T-helper 17 cell (primary cell): Measurements from ENCODE around the gene MDGA2. TPM values are rescaled to one million over a fixed set of nuclear protein-coding genes. Genes with fewer than 3 reads are reported as not detected.

Experiments
- ATAC-seq: fragments of 150-1000 bp; cut with Tn5 transposase; 2 replicates; pipeline ENCODE4 v1.10.0; 2021; ENCODE audit warnings: mild to moderate bottlenecking, moderate library complexity
- DNase-seq, 3 donors: peaks; one replicate each; pipeline versions ENCODE4 v3.0.0 to v3.0.0-alpha.2; 2020 to 2021
- H3K9me3 ChIP-seq: one replicate; pipeline ENCODE4 v1.7.0; 2013; ENCODE audit warnings: low read length, mild to moderate bottlenecking; ENCODE audit not compliant: control insufficient read depth, poor library complexity, severe bottlenecking
- H3K27ac Mint-ChIP-seq: one replicate; pipeline ENCODE4 v1.8.0; 2022; ENCODE audit warnings: mild to moderate bottlenecking, moderate library complexity, mixed read lengths
- H3K27me3 Mint-ChIP-seq: one replicate; pipeline ENCODE4 v1.8.0; 2022; ENCODE audit warnings: mixed read lengths
- H3K36me3 Mint-ChIP-seq: one replicate; pipeline ENCODE4 v1.8.0; 2022; ENCODE audit warnings: low read depth, mixed read lengths
- H3K4me1 Mint-ChIP-seq: one replicate; pipeline ENCODE4 v1.8.0; 2022; ENCODE audit warnings: mild to moderate bottlenecking, mixed read lengths
- H3K4me3 Mint-ChIP-seq: one replicate; pipeline ENCODE4 v1.8.0; 2022; ENCODE audit warnings: mild to moderate bottlenecking, moderate library complexity, mixed read lengths
- total RNA-seq, 4 donors: library from RNA in 2 of 4; stranded (reverse) in 2 of 4; gene quantifications; one replicate each; pipeline ENCODE4 v1.2.3 and lab custom pipeline; 2022 to 2026

The MDGA2 gene
- total RNA-seq, 2 donors from 2014 or later, result not detected

DNA sequence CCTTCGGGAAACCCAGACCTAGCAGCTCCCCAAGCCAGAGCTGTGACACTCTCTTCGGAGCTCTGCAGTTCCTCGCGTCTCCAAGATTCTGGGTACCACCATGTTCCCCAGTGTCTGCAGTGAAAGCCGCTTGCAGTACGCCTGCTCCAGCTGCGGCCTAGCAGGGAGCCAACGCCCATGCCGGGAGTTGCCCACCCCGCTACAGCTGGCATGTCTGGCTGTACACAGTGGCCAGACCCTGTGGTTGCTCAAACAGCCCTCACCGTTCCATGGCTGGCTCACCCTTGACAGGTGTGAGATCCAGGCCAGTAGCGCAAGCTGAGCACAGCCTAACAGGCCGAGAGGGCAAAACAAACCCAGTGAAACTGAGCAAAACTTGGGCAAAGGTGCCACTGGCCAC is 520.0 kb downstream of the MDGA2 start:
- Mint-ChIP-seq H3K36me3 (no peaks in the 10 kb centered on the region), H3K27ac (no peak overlapping the region), H3K4me1 (no peaks in the 10 kb centered on the region), H3K27me3 (no peaks in the 10 kb centered on the region), H3K4me3 (peak overlapping the region; percentile 25)
- no peak for DNase-seq
- ATAC-seq, result no peak
- no peaks in the 10 kb centered on the region for H3K9me3 ChIP-seq

DNA sequence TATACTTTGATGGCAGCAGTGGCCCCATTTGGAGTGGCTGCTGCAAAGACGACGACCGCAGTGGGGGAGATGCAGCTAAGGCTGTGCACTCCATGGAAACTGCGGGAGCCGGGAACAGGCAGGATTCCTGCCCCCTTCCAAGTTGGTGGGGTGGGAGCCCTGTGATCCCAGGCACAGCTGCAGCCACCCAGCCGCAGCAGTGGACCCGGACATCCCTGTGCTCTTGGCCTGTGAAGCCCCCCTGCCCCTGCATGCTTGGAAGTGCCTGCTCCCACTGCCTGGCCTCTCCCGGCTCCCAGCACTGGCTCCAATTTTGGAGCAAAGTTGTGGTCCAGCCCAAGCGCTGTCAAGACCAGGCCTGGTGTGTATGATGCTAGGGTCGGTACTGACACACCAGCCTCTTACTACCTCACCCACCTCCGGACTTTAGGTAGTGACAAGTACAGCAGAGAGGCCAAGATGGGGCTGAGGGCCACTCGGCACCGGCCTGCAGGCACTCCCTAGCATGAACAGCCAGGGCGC is 521.1 kb downstream of the MDGA2 start:
- H3K27ac Mint-ChIP-seq, result no peak overlapping the region
- ATAC-seq (no peak), DNase-seq (no peak)
- no peaks in the 10 kb centered on the region for H3K4me1 Mint-ChIP-seq
- H3K9me3 ChIP-seq, result no peaks in the 10 kb centered on the region
- no peaks in the 10 kb centered on the region for H3K27me3 Mint-ChIP-seq
- no peaks in the 10 kb centered on the region for H3K36me3 Mint-ChIP-seq
- no peak overlapping the region for H3K4me3 Mint-ChIP-seq

DNA sequence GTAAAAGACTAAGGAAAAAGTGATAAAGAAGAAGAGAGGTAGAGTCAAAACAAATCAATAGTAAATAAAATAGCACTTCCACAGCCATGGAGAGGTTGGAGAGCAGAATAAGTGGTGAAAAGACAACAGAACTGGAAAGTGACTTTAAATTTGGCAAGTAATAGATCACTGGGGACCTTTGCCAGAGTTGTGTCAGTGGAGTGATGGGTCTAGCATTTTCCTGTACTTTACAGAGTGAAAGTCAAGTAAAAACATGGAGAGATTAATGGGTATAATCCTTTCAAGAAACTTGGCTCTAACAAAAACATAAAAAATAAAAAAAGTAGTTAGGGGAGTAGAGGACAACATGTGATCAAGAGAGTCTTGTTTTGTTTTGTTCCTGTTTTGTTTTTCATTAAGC is 521.7 kb downstream of the MDGA2 start:
- Mint-ChIP-seq H3K36me3 (no peaks in the 10 kb centered on the region), H3K4me3 (no peak overlapping the region), H3K4me1 (no peaks in the 10 kb centered on the region), H3K27me3 (no peaks in the 10 kb centered on the region), H3K27ac (no peak overlapping the region)
- DNase-seq, result no peak
- no peak for ATAC-seq
- no peaks in the 10 kb centered on the region for H3K9me3 ChIP-seq

DNA sequence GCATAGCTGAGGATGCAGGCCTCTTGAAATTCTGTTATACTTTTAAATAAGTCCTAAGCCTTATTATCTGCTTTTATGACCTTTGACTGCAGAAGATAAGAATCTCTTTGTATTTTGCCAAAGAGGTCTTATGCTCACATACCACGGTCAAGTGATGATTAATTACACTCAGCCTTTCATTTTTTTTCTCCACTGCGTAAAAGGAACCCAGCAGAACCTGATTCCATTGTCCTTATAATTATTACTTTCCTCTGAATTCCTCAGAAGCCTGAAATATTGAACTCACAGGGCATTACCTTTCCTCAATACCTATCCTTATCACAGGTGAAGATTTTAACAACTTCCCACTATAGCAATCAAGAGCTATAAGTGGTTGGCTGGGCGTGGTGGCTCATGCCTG is 525.1 kb downstream of the MDGA2 start:
- Mint-ChIP-seq H3K4me3 (no peak overlapping the region), H3K27ac (no peak overlapping the region), H3K36me3 (no peaks in the 10 kb centered on the region), H3K4me1 (no peaks in the 10 kb centered on the region), H3K27me3 (no peaks in the 10 kb centered on the region)
- H3K9me3 ChIP-seq, result no peaks in the 10 kb centered on the region
- ATAC-seq, result no peak
- no peak for DNase-seq

DNA sequence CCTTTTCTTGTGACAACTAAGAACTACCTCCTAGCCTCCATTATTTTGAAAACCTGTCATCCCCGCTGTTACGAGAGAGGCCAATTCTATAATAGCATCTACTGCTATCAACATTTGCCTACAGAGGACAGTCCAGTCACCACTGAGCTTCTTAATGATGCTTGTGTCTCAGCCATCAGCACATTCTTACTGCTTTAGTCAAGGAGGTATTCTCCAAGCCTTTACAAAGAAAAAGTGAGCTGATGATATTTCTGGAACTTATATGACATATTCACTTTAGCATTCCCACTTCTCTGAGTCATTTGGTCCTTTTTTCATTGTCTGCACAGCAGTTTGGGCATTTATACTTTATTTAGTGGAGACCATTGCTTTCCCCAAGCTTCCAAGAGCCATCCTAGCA is 526.1 kb downstream of the MDGA2 start:
- H3K36me3 Mint-ChIP-seq, result no peaks in the 10 kb centered on the region
- no peak overlapping the region for H3K27ac Mint-ChIP-seq
- no peak overlapping the region for H3K4me3 Mint-ChIP-seq
- H3K27me3 Mint-ChIP-seq, result no peaks in the 10 kb centered on the region
- H3K4me1 Mint-ChIP-seq, result no peaks in the 10 kb centered on the region
- no peaks in the 10 kb centered on the region for H3K9me3 ChIP-seq
- ATAC-seq (no peak), DNase-seq (no peak)

DNA sequence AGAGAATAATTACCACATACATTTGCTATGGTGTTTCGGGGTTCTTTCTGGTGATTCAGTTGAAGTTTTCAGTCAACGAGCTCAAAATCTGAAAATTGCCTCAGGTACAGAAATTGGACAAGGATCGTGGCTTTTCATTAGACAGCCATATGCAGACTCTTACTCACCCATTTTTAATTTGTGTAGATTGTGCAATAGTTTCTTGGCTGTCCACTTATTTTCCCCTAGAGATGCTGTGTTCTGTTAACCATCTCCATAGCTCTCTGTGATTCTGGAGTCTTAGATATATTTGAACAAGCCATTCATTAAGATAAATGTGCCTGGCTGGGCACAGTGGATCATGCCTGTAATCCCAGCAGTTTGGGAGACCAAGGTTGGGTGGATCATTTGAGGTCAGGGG is 526.7 kb downstream of the MDGA2 start:
- Mint-ChIP-seq H3K36me3 (no peaks in the 10 kb centered on the region), H3K4me3 (no peak overlapping the region), H3K27ac (no peak overlapping the region), H3K4me1 (no peaks in the 10 kb centered on the region), H3K27me3 (no peaks in the 10 kb centered on the region)
- H3K9me3 ChIP-seq, result no peaks in the 10 kb centered on the region
- DNase-seq (no peak), ATAC-seq (no peak)

DNA sequence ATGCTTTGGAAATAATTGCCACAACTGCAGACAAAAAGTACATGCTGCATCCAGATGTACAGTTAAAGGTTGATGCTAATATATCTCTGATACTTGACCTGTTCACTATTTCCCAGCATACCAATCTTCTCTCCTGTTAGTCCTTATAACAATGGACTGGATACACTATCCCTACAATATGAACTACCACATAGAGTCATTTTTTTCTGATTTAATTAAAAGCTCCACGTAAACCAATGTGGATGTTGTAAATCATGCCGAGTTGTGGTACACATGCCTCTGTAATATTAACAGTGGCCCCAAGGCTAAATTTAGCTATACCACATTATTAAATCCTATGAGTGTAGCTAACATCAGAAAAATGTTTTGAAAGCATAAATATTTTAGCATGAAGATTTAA is 554.8 kb downstream of the MDGA2 start:
- H3K9me3 ChIP-seq, result no peaks in the 10 kb centered on the region
- H3K4me3 Mint-ChIP-seq, result no peak overlapping the region
- H3K27me3 Mint-ChIP-seq, result no peaks in the 10 kb centered on the region
- H3K27ac Mint-ChIP-seq, result no peak overlapping the region
- H3K4me1 Mint-ChIP-seq, result no peaks in the 10 kb centered on the region
- H3K36me3 Mint-ChIP-seq, result no peaks in the 10 kb centered on the region
- ATAC-seq, result no peak
- DNase-seq, result no peak

DNA sequence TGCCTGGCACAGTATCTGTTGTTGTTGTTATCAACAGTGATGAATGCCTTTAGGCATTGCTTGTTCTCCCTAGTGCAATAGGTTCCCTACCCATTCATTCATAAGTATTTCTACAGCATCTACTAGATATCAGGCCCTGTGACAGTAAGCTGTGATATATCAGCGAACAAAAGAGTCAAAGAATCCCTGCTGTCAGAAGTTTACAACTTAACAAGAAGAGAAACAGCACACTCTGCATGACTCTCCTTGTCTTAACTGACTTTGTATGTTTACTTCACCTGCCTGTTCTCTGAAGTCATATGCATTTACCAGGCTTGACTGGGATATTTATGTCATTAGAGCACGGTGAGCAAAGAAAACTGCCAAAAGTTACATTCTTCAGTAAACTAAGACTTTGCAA is 571.6 kb downstream of the MDGA2 start:
- no peak for ATAC-seq
- Mint-ChIP-seq H3K36me3 (no peaks in the 10 kb centered on the region), H3K27ac (no peak overlapping the region)

DNA sequence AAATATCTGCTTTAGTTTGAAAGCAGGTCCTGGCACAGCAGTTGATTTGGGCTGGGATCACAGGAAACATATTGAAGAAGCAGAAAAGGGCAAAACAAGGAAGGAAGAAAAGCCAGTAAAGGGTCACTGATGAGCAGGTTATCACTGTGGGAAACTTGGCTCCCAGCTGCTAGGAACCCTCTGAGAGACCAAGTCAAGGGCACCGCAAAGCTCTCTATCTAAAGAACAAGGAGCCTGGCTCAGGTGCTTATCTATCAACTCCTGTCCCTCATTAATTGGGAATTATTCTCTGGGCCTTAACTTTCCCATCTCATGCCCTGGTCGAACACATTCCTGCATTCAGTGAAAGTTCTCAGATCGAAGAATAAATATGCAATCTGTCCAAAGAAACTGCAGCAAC is 572.9 kb downstream of the MDGA2 start:
- Mint-ChIP-seq H3K4me1 (no peaks in the 10 kb centered on the region), H3K27me3 (no peaks in the 10 kb centered on the region), H3K27ac (no peak overlapping the region), H3K4me3 (no peak overlapping the region), H3K36me3 (no peaks in the 10 kb centered on the region)
- no peaks in the 10 kb centered on the region for H3K9me3 ChIP-seq
- DNase-seq (no peak), ATAC-seq (no peak)

More for the DNA sequence above, 571.6 kb downstream of the MDGA2 start:
- no peak overlapping the region for H3K4me3 Mint-ChIP-seq
- no peak for DNase-seq
- no peaks in the 10 kb centered on the region for H3K9me3 ChIP-seq
- no peaks in the 10 kb centered on the region for H3K4me1 Mint-ChIP-seq
- H3K27me3 Mint-ChIP-seq, result no peaks in the 10 kb centered on the region

DNA sequence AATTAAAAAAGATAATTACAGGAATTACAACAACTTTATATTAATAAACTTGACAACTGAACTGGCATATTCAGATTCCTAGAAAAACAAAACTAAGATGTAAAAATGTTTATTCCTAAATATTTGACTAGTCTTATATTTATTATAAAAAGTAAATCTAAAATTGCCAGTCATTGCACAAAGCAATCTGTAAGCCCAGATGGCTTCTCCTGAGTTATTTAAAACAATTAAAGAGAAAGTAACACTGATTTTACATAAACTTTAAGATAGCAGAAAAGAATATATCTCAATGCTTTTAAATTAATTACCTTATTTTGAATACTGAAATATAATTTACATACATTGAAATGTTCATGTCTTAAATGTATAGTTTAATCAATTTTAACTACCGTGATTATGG is 589.7 kb downstream of the MDGA2 start:
- no peak overlapping the region for H3K4me3 Mint-ChIP-seq
- DNase-seq (no peak), ATAC-seq (no peak)
- no peaks in the 10 kb centered on the region for H3K4me1 Mint-ChIP-seq
- H3K27me3 Mint-ChIP-seq, result no peaks in the 10 kb centered on the region
- H3K27ac Mint-ChIP-seq, result no peak overlapping the region
- no peaks in the 10 kb centered on the region for H3K9me3 ChIP-seq
- no peaks in the 10 kb centered on the region for H3K36me3 Mint-ChIP-seq

DNA sequence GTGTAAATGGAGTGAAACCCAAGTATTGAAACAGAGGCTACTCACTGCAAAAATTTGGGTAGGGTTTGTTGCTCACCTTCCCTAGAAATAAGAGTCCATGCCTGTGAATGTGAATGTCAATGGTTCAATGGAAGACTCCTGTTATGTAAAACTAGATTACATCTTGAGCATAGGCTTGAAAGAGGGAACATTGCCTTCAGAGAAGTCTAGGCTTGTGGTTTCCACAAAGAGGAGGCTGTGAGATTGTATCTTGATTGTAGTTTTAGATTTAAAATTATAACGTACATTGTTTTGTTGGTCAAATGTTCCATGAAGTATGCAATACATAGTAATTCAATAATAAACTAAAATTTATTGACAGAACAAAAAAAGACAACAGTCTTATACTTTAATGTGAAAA is 610.1 kb downstream of the MDGA2 start:
- H3K4me3 Mint-ChIP-seq, result no peak overlapping the region
- ATAC-seq (no peak), DNase-seq (no peak)
- H3K27ac Mint-ChIP-seq, result no peak overlapping the region
- no peaks in the 10 kb centered on the region for H3K4me1 Mint-ChIP-seq
- no peaks in the 10 kb centered on the region for H3K36me3 Mint-ChIP-seq
- no peaks in the 10 kb centered on the region for H3K9me3 ChIP-seq
- no peaks in the 10 kb centered on the region for H3K27me3 Mint-ChIP-seq

DNA sequence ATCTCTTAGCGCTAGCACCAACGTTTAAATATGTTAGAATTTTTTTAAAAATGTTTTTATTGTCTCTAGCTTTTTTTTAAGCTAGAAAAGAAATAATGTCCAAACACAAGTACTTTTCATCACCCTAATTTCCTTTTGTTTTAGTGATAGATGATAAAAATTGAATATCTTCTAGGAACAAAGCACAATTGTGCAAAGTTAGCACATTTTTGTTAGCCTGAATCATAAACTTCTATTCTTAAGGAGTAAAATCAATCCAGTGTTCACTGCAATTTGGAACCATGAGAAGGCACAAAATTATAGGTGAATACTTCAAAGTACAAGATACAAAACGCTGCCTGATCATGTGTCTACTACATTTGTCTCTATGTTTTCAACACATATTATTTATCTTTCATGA is 615.4 kb downstream of the MDGA2 start:
- Mint-ChIP-seq H3K4me1 (no peaks in the 10 kb centered on the region), H3K27ac (no peak overlapping the region), H3K4me3 (no peak overlapping the region), H3K36me3 (no peaks in the 10 kb centered on the region), H3K27me3 (no peaks in the 10 kb centered on the region)
- no peaks in the 10 kb centered on the region for H3K9me3 ChIP-seq
- ATAC-seq, result no peak
- no peak for DNase-seq

DNA sequence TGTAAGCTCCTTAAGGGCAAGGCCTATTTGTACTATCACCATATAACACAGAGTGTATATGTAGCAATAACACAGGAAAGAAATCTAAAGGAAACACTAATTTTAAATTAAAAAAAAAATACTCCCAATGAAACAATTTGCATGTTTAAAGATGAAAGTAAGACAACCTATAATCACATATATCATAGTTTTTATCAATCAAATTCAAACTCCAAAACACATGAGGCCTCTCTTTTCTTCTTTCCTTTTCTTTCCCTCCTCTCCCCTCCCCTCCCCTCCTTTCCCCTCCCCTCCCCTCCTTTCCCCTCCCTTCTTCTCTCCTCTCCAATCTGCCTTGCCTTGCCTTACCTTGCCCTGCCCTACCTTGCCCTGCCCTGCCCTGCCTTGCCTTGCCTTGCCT is 618.0 kb downstream of the MDGA2 start:
- no peaks in the 10 kb centered on the region for H3K36me3 Mint-ChIP-seq
- H3K4me3 Mint-ChIP-seq, result no peak overlapping the region
- H3K9me3 ChIP-seq, result no peaks in the 10 kb centered on the region
- no peaks in the 10 kb centered on the region for H3K4me1 Mint-ChIP-seq
- no peak for DNase-seq
- H3K27me3 Mint-ChIP-seq, result no peaks in the 10 kb centered on the region
- no peak overlapping the region for H3K27ac Mint-ChIP-seq
- ATAC-seq, result no peak

DNA sequence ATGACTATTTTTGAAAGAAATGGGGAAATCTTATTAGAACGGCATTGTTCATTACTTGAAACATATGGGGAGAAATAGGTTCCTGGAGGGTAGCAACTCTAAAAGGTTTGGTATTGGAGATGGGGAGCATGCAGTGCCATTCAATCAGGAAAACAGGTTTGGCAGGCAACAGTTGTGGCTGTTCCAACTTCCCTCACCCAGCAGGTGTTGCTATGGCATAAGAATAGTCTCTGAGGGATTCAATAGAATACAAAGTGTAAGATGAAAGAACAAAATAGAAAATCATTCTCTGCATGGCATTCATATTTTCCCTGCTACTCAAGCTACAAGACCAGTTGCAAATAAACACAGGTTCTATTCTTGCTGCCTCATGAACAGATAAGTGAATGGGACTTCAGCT is 630.6 kb downstream of the MDGA2 start:
- ATAC-seq (no peak), DNase-seq (no peak)
- Mint-ChIP-seq H3K27me3 (no peaks in the 10 kb centered on the region), H3K4me1 (no peaks in the 10 kb centered on the region), H3K36me3 (no peaks in the 10 kb centered on the region), H3K27ac (no peak overlapping the region), H3K4me3 (no peak overlapping the region)
- no peaks in the 10 kb centered on the region for H3K9me3 ChIP-seq

DNA sequence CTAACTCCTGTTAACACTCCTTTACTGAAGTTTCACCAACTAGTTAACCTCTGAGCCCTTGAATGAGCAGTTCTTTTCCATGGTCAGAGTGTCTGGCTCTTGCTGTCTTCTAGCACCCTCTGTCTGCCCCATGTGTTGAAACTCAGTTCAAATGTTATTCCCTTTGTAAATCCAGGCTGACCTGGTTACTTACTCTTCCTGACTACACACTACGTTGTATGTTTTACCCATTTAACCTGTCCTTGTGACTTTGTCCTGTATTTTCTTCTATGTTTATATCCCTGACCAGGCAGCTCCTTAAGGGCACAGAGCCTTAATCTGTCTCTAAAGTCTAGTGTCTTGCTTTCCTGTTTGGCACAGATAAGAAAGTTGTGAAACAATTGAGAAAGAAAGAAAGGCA is 634.9 kb downstream of the MDGA2 start:
- H3K36me3 Mint-ChIP-seq, result no peaks in the 10 kb centered on the region
- ATAC-seq (no peak), DNase-seq (no peak)
- H3K4me1 Mint-ChIP-seq, result no peaks in the 10 kb centered on the region
- H3K4me3 Mint-ChIP-seq, result no peak overlapping the region
- no peaks in the 10 kb centered on the region for H3K9me3 ChIP-seq
- no peaks in the 10 kb centered on the region for H3K27me3 Mint-ChIP-seq
- no peak overlapping the region for H3K27ac Mint-ChIP-seq
